Keratinocyte (primary cell): ENCODE data around the gene KLK3.

Source experiments
- EZH2 ChIP-seq: IDR thresholded peaks from one replicate; pipeline ENCODE4 v1.6.1; 2012; ENCODE audit warnings: inconsistent platforms, mild to moderate bottlenecking, low read length, moderate library complexity
- TF ChIP-seq, protein P1 (sequence below), 3 experiments: IDR thresholded peaks in 1 of 3; conservative IDR thresholded peaks in 1 of 3; optimal IDR thresholded peaks in 1 of 3; 2 replicates in 2 of 3; 3 replicates in 1 of 3; pipeline versions ENCODE3 to v1.5.1; 2011; ENCODE audit warnings: low read length in 3 of 3, mild to moderate bottlenecking in 3 of 3, moderate library complexity in 2 of 3, control low read depth in 1 of 3, inconsistent platforms in 1 of 3; ENCODE audit not compliant: insufficient read depth in 2 of 3; ENCODE audit errors: extremely low read depth in 1 of 3

DNA sequence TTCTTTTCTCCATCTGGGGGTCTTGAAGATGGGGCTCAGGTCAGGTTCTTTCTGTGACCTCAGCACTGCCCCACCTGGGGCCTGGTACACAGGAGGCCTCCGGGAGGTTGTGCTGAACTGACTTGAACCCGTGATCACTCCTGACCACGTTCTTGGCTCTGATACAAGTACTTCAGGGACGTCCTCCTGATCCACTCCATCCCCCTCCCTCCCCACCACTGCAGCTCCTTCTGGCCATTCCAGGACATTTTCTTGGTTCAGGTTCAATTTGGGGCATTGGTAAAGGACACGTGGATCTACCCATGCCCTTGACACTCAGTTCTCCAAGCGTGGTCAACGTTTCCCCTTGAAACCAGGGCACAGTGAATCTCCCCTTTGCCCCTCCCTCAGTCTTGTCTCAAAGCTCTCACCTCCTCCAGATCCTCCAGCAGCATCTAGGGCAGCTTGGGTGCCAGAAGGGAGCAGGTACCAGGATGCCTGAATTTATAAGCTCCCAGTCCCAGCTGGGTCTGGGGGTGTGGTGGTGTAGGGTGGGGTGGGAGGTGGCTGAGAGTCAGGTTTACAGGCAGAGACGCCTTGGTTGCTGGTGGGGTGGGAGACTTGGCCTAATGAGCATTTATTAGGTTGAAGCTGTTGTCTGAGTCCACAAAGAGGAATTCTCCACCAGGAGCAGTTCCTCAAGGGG lies 21.5 kb upstream of the KLK3 start, which contains the start of gene KLK15:
- TF ChIP-seq EZH2: no peak
- TF ChIP-seq, protein P1, sequence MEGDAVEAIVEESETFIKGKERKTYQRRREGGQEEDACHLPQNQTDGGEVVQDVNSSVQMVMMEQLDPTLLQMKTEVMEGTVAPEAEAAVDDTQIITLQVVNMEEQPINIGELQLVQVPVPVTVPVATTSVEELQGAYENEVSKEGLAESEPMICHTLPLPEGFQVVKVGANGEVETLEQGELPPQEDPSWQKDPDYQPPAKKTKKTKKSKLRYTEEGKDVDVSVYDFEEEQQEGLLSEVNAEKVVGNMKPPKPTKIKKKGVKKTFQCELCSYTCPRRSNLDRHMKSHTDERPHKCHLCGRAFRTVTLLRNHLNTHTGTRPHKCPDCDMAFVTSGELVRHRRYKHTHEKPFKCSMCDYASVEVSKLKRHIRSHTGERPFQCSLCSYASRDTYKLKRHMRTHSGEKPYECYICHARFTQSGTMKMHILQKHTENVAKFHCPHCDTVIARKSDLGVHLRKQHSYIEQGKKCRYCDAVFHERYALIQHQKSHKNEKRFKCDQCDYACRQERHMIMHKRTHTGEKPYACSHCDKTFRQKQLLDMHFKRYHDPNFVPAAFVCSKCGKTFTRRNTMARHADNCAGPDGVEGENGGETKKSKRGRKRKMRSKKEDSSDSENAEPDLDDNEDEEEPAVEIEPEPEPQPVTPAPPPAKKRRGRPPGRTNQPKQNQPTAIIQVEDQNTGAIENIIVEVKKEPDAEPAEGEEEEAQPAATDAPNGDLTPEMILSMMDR (optimal IDR thresholded peaks at IDR 0.05 in 1 of 3, IDR thresholded peaks at IDR 0.05 in 1 of 3, conservative IDR thresholded peaks at IDR 0.05 in 1 of 3; ENCODE audit: extremely low read depth in 1 of 3, insufficient read depth in 2 of 3, low read length in 3 of 3): no peak
